AG09319 (cell line): ENCODE data around the gene POLD1.
"Not testable (repeated sequence)": the region's sequence is repeated elsewhere in the genome, so short reads cannot be mapped to it uniquely, and the experiment has no call there.

Source experiments
- DNase-seq: peaks from one replicate; pipeline ENCODE4 v3.0.0-alpha.2; 2010; ENCODE audit warnings: low read depth; ENCODE audit errors: extremely low read depth
- CTCF ChIP-seq: IDR thresholded peaks from 2 replicates; pipeline ENCODE4 v1.5.1; 2011; ENCODE audit warnings: low read depth, mild to moderate bottlenecking, inconsistent platforms, low read length, moderate library complexity

POLD1 gene

GRCh38 chr19:50435627-50436026 lies 51.5 kb downstream of the POLD1 start:
- TF ChIP-seq CTCF: no peak

GRCh38 chr19:50437862-50438449 lies 53.8 kb downstream of the POLD1 start:
- no peak for TF ChIP-seq CTCF

More at GRCh38 chr19:50435627-50436026, 51.5 kb downstream of the POLD1 start:
- DNase-seq: no peak

GRCh38 chr19:50439130-50439529 lies 55.0 kb downstream of the POLD1 start:
- not testable (repeated sequence) for DNase-seq

More at GRCh38 chr19:50437862-50438449, 53.8 kb downstream of the POLD1 start:
- DNase-seq: no peak

DNA sequence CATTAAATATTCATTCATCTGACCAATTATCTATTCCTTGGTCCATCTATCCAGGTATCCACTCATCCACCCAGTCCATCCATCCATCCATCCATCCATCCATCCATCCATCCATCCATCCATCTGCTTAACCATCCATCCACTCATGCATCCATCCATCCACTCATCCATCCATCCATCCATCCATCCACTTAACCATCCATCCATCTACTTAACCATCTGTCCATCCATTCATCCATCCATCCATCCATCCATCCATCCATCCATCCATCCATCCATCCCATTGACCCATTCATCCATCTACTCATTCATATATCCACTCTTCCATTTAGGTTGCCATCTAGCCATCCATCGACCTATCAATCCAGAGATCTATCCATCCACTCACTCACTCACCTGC lies 59.9 kb downstream of the POLD1 start:
- DNase-seq: no peak
- no peak for TF ChIP-seq CTCF

GRCh38 chr19:50447053-50447452 lies 62.9 kb downstream of the POLD1 start:
- TF ChIP-seq CTCF: no peak
- DNase-seq: no peak

DNA sequence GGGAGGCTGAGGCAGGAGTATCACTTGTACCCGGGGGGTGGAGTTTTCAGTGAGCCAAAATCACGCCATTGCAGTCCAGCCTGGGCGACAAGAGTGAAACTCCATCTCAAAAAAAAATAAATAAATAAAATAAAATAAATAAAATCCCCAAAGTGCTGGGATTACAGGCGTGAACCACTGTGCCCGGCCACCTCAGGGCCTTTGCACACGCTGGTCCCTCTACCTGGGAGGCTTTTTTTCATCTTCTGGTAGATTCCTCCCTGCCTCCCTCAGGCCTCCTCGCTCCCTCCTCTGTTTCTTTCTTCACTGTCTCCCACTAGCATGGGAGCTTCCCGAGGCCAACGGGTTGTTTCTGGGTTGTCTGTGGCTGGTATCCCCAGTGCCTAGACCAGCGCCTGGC lies 63.6 kb downstream of the POLD1 start:
- no peak for TF ChIP-seq CTCF
- DNase-seq: no peak

- no peak for DNase-seq
Observed at GRCh38 chr19:50449236-50449899, 65.2 kb downstream of the POLD1 start.

More at GRCh38 chr19:50449236-50449899, 65.2 kb downstream of the POLD1 start:
- TF ChIP-seq CTCF: no peak
